H1 (cell line): ENCODE measurements around the gene FBXL5. TPM values are rescaled to one million over a fixed set of nuclear protein-coding genes. Genes with fewer than 3 reads are reported as not detected.

Experiments used
- CTCF ChIA-PET: fragments of 300-600 bp; sonication (Branson Sonifier 250); formaldehyde crosslinking; loops from one replicate; lab custom pipeline; 2021; ENCODE audit not compliant: partially characterized antibody; lab: Charles Lee
- POLR2A ChIA-PET: fragments of 300-600 bp; sonication (Branson Sonifier 250); formaldehyde crosslinking; loops from one replicate; lab custom pipeline; 2021; ENCODE audit warnings: inconsistent platforms; ENCODE audit not compliant: partially characterized antibody; lab: Charles Lee
- DNase-seq, 2 experiments: peaks; one replicate each; pipeline versions ENCODE4 v3.0.0 to v3.0.0-alpha.2; 2010 to 2022; ENCODE audit warnings: low spot score in 2 of 2, low read depth in 1 of 2, mixed read lengths in 1 of 2
- FAIRE-seq: peaks from 2 replicates; lab custom pipeline; 2011; peaks lifted over from hg19 to GRCh38; lab: Jason Lieb, UNC
- H2AFZ ChIP-seq: 2 replicates; pipeline ENCODE4 v1.8.1; 2012; ENCODE audit warnings: low read length, inconsistent platforms
- H2AK5ac ChIP-seq: 2 replicates; pipeline ENCODE4 v1.6.1; 2013; ENCODE audit warnings: low read depth, low read length
- H2BK120ac ChIP-seq: replicated peaks from 2 replicates; pipeline ENCODE3; 2013; ENCODE audit warnings: low read depth, low read length, inconsistent platforms
- H2BK12ac ChIP-seq: 2 replicates; pipeline ENCODE4 v1.6.1; 2013; ENCODE audit warnings: low read depth, low read length
- H2BK15ac ChIP-seq: 2 replicates; pipeline ENCODE4 v1.6.1; 2013; ENCODE audit warnings: low read length
- H2BK20ac ChIP-seq: 2 replicates; pipeline ENCODE4 v1.6.1; 2013; ENCODE audit warnings: low read length
- H2BK5ac ChIP-seq: 2 replicates; pipeline ENCODE4 v1.6.1; 2013; ENCODE audit warnings: low read depth, low read length
- H3K14ac ChIP-seq: 2 replicates; pipeline ENCODE4 v1.6.1; 2013; ENCODE audit warnings: inconsistent platforms; ENCODE audit not compliant: insufficient read length
- H3K18ac ChIP-seq: 2 replicates; pipeline ENCODE4 v1.6.1; 2013; ENCODE audit warnings: low read length; ENCODE audit errors: extremely low read depth
- H3K23ac ChIP-seq: 2 replicates; pipeline ENCODE4 v1.6.1; 2013; ENCODE audit warnings: inconsistent platforms; ENCODE audit not compliant: insufficient read length
- H3K23me2 ChIP-seq: 2 replicates; pipeline ENCODE4 v1.6.1; 2013; ENCODE audit warnings: low read depth, low read length
- H3K27ac ChIP-seq: 2 replicates; pipeline ENCODE4 v1.6.1; 2011; ENCODE audit warnings: low read depth, low read length, inconsistent platforms
- H3K27me3 ChIP-seq, 4 experiments: replicated peaks in 1 of 4; 1 replicate in 1 of 4; 2 replicates in 3 of 4; pipeline versions ENCODE4 v1.6.1 to v1.8.1; 2011 to 2013; ENCODE audit warnings: low read length in 3 of 4, mild to moderate bottlenecking in 3 of 4, inconsistent platforms in 2 of 4, mixed read lengths in 2 of 4, moderate library complexity in 1 of 4; ENCODE audit not compliant: control insufficient read depth in 3 of 4, insufficient read depth in 3 of 4; ENCODE audit errors: extremely low read depth in 1 of 4
- H3K36me3 ChIP-seq, 4 experiments: 2 replicates each; pipeline versions ENCODE4 v1.6.1 to v1.8.1; 2011 to 2013; ENCODE audit warnings: mild to moderate bottlenecking in 4 of 4, low read length in 3 of 4, moderate library complexity in 2 of 4, control low read depth in 1 of 4, inconsistent platforms in 1 of 4; ENCODE audit not compliant: insufficient read depth in 4 of 4, control insufficient read depth in 2 of 4
- H3K4ac ChIP-seq: replicated peaks from 2 replicates; pipeline ENCODE3; 2013; ENCODE audit warnings: low read length, low read depth, mixed read lengths, inconsistent platforms; ENCODE audit not compliant: insufficient read length
- H3K4me1 ChIP-seq, 4 experiments: replicated peaks in 1 of 4; 1 replicate in 1 of 4; 2 replicates in 3 of 4; pipeline versions ENCODE4 v1.6.1 to v1.8.1; 2011 to 2013; ENCODE audit warnings: low read length in 3 of 4, inconsistent platforms in 2 of 4, mixed read lengths in 1 of 4; ENCODE audit not compliant: insufficient read depth in 4 of 4, control insufficient read depth in 3 of 4
- H3K4me2 ChIP-seq, 2 experiments: 2 replicates each; pipeline versions ENCODE4 v1.6.1 to v1.8.1; 2011 to 2013; ENCODE audit warnings: low read depth in 2 of 2, low read length in 2 of 2, control low read depth in 1 of 2, inconsistent platforms in 1 of 2, mild to moderate bottlenecking in 1 of 2; ENCODE audit not compliant: insufficient read depth in 1 of 2
- H3K4me3 ChIP-seq, 4 experiments: fragments of 200-600, 300-600 bp in 1 of 4; sonication (generic), shearing (Covaris generic), sonication (Bioruptor Twin) in 1 of 4; 2 replicates each; pipeline versions ENCODE4 v1.5.1 to v1.8.1; 2011 to 2016; ENCODE audit warnings: low read length in 4 of 4, low read depth in 3 of 4, control low read depth in 2 of 4, inconsistent platforms in 2 of 4, mild to moderate bottlenecking in 2 of 4, mixed read lengths in 1 of 4, moderate library complexity in 1 of 4; ENCODE audit not compliant: insufficient read depth in 2 of 4; ENCODE audit errors: extremely low read depth in 1 of 4
- H3K56ac ChIP-seq: replicated peaks from 2 replicates; pipeline ENCODE3; 2013; ENCODE audit warnings: low read depth, mild to moderate bottlenecking, mixed read lengths, low read length, inconsistent platforms; ENCODE audit not compliant: insufficient read length
- H3K79me1 ChIP-seq: 2 replicates; pipeline ENCODE4 v1.6.1; 2013; ENCODE audit warnings: low read depth, low read length, control low read depth
- H3K79me2 ChIP-seq, 2 experiments: 2 replicates each; pipeline versions ENCODE4 v1.6.1 to v1.8.1; 2012 to 2013; ENCODE audit warnings: low read length in 2 of 2, mild to moderate bottlenecking in 2 of 2, inconsistent platforms in 1 of 2; ENCODE audit not compliant: insufficient read depth in 2 of 2, control insufficient read depth in 1 of 2
- H3K9ac ChIP-seq, 4 experiments: replicated peaks in 1 of 4; 1 replicate in 1 of 4; 2 replicates in 3 of 4; pipeline versions ENCODE4 v1.6.1 to v1.8.1; 2011 to 2013; ENCODE audit warnings: low read depth in 3 of 4, low read length in 3 of 4, control low read depth in 2 of 4, mild to moderate bottlenecking in 2 of 4, moderate library complexity in 2 of 4, inconsistent platforms in 1 of 4; ENCODE audit errors: extremely low read depth in 1 of 4
- H3K9me3 ChIP-seq, 2 experiments: 2 replicates each; pipeline versions ENCODE4 v1.6.1 to v1.8.1; 2012 to 2013; ENCODE audit warnings: mild to moderate bottlenecking in 2 of 2, moderate library complexity in 2 of 2, control low read depth in 1 of 2, inconsistent platforms in 1 of 2, low read depth in 1 of 2, low read length in 1 of 2, mixed read lengths in 1 of 2; ENCODE audit not compliant: insufficient read depth in 2 of 2
- H4K20me1 ChIP-seq, 2 experiments: replicated peaks in 1 of 2; 2 replicates each; pipeline versions ENCODE3 to v1.8.1; 2011 to 2013; ENCODE audit warnings: inconsistent platforms in 2 of 2, low read length in 2 of 2, mild to moderate bottlenecking in 1 of 2; ENCODE audit not compliant: insufficient read depth in 2 of 2, control insufficient read depth in 1 of 2
- H4K5ac ChIP-seq: 2 replicates; pipeline ENCODE4 v1.6.1; 2013; ENCODE audit warnings: low read length, low read depth, mixed read lengths, inconsistent platforms; ENCODE audit not compliant: insufficient read length
- H4K8ac ChIP-seq: 2 replicates; pipeline ENCODE4 v1.8.0; 2013; ENCODE audit warnings: mild to moderate bottlenecking, moderate library complexity, low read length, inconsistent platforms; ENCODE audit not compliant: insufficient read depth; ENCODE audit errors: extremely low read depth
- H4K91ac ChIP-seq: replicated peaks from 2 replicates; pipeline ENCODE3; 2013; ENCODE audit warnings: low read length, mixed read lengths, inconsistent platforms; ENCODE audit not compliant: insufficient read length
- CBX5 ChIP-seq: fragments of 300-800, 300-1000 bp; sonication (generic); IDR thresholded peaks from 2 replicates; pipeline ENCODE4 v1.7.1; 2016; ENCODE audit warnings: antibody characterized with exemption, low read length, low read depth
- CHD1 ChIP-seq: IDR thresholded peaks from 2 replicates; pipeline ENCODE4 v1.6.1; 2012; ENCODE audit warnings: low read depth, low read length, improper control_type of control experiment
- HDAC6 ChIP-seq: IDR thresholded peaks from one replicate; pipeline ENCODE4 v1.7.1; 2012; ENCODE audit warnings: low read depth, mild to moderate bottlenecking, inconsistent platforms, low read length, moderate library complexity
- POLR2A ChIP-seq, 2 experiments: IDR thresholded peaks; 1 replicate in 1 of 2; 2 replicates in 1 of 2; pipeline ENCODE4 v1.6.1; 2011; ENCODE audit warnings: low read depth in 2 of 2, low read length in 2 of 2, mild to moderate bottlenecking in 2 of 2; ENCODE audit errors: control extremely low read depth in 1 of 2
- SAP30 ChIP-seq: fragments of 300-600 bp; sonication (generic); IDR thresholded peaks from 2 replicates; pipeline ENCODE4 v1.7.1; 2012; ENCODE audit warnings: low read length, moderate library complexity, mild to moderate bottlenecking, inconsistent platforms; ENCODE audit not compliant: insufficient read depth, insufficient replicate concordance
- SIRT6 ChIP-seq: IDR thresholded peaks from one replicate; pipeline ENCODE4 v1.7.1; 2012; ENCODE audit warnings: low read length, inconsistent platforms
- TBP ChIP-seq: IDR thresholded peaks from 2 replicates; pipeline ENCODE4 v1.6.1; 2011; ENCODE audit warnings: low read depth, low read length, improper control_type of control experiment
- TEAD4 ChIP-seq: IDR thresholded peaks from 2 replicates; pipeline ENCODE4 v1.6.1; 2012; ENCODE audit warnings: low read depth, low read length, inconsistent platforms, mixed read lengths
- WGBS, 2 experiments: shearing (Covaris generic) in 1 of 2; methylation state at CpG; one replicate each; pipeline versions ENCODE4 v1.1.6 to v1.1.7; 2013 to 2015; ENCODE audit warnings: low lambda C conversion rate in 2 of 2, mixed read lengths in 2 of 2, inconsistent platforms in 1 of 2, low coverage in 1 of 2, missing lambda C conversion rate in 1 of 2; ENCODE audit not compliant: insufficient replicate concordance in 2 of 2, insufficient coverage in 1 of 2, insufficient read length in 1 of 2; ENCODE audit errors: extremely low coverage in 1 of 2, missing lambda C conversion rate in 1 of 2; 5-methylcytosine and 5-hydroxymethylcytosine counted together
- polyA plus RNA-seq, 7 experiments: library from polyadenylated mRNA; depleted of rRNA in 3 of 7; stranded (reverse) in 5 of 7; unstranded in 2 of 7; fragments of >200 nt in 5 of 7; fragments of 200-250 nt in 2 of 7; gene quantifications; 1 replicate in 5 of 7; 2 replicates in 1 of 7; 4 replicates in 1 of 7; pipeline versions ENCODE4 v1.2.1 to v1.2.3, GENCODE V29; 2011 to 2013; ENCODE audit warnings: missing spikeins in 2 of 7, mixed read lengths in 2 of 7
- total RNA-seq: library from RNA; stranded (reverse); fragmentation: NEBNext Ultra II Directional; extraction: Animal tissue kit (Norgen Biotek cat#: 25700); gene quantifications from 2 replicates; pipeline ENCODE4 v1.2.1, GENCODE V29; 2021
- TF ChIP-seq, protein P1 (sequence below): IDR thresholded peaks from 2 replicates; pipeline ENCODE4 v1.6.1; 2011; ENCODE audit warnings: low read length, improper control_type of control experiment
- TF ChIP-seq, protein P2 (sequence below): IDR thresholded peaks from 2 replicates; pipeline ENCODE4 v1.6.1; 2012; ENCODE audit warnings: low read length, inconsistent platforms

FBXL5 gene
- total and polyA plus RNA-seq, 2 of the 8 experiments (the other 6 are each of a cell fraction or from before 2014, with no cell fraction given) = 34.6 to 62.7 TPM

DNA sequence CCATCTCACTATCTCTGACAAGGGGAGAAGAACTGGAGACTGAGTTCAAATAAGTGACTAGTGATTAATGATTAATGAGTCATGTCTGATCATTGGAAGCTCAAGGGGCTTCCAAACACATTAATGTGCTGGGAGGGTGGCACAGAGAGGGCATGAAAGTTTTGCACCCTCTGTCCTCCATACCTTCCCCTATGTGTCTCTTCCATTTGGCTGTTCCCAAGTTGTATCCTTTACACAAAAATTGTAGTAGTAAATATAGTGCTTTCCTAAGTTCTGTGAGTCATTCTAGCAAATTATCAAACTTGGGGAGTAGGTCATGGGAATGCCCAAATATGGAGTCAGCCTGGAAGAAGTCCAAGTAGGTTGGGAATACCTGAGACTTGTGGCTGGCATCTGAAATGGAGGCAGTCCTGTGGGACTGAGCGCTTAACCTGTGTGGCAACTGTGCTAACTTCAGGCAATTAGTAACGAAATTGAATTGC, 22.4 kb upstream of the FBXL5 start:
- Histone ChIP-seq H3K18ac (no peak overlapping the region), H2BK5ac (no peak overlapping the region), H3K79me2 (peaks cover 3 to 84% of the 10 kb centered on the region in 2 experiments; a peak in 3 of 4 replicates), H2BK12ac (no peak overlapping the region), H3K27me3 (no peaks in the 10 kb centered on the region), H2AK5ac (peak overlapping the region; percentile 17; the same call in 1 of the 2 replicates), H4K20me1 (peaks cover 0 to 3% of the 10 kb centered on the region in 2 experiments), H3K56ac (no peak overlapping the region), H3K4ac (no peak overlapping the region), H3K9me3 (no peaks in the 10 kb centered on the region), H3K9ac (no peak overlapping the region), H2BK120ac (no peak overlapping the region), H3K4me1 (peaks cover 0 to 6% (median 2%) of the 10 kb centered on the region in 4 experiments; a peak in 3 of 7 replicates), H3K27ac (no peak overlapping the region), H4K8ac (no peak overlapping the region), H3K4me3 (0 out of 8 replicates have a peak overlapping the region, but pooled peaks of 1 of the 4 experiments have one; percentile 14), H2BK20ac (no peak overlapping the region), H4K5ac (no peak overlapping the region), H2AFZ (no peak overlapping the region), H3K23ac (no peak overlapping the region), H3K23me2 (peaks cover 3% of the 10 kb centered on the region), H3K14ac (no peak overlapping the region), H4K91ac (no peak overlapping the region), H3K4me2 (peak overlapping the region in 1 of 2 experiments; percentile 34; a peak in 2 of 4 replicates), H3K79me1 (no peaks in the 10 kb centered on the region), H2BK15ac (no peak overlapping the region), H3K36me3 (no peaks in the 10 kb centered on the region; a peak in 1 of 8 replicates)
- FAIRE-seq (no peak), DNase-seq (no peak)
- 88% methylated on average over 2 of the region's 2 CpGs; no CpG with 5 or more reads in 1 of the 2 experiments for WGBS, 2 experiments
- POLR2A ChIA-PET = interaction anchor here (1.0 to 4.8 kb wide), 4 partner anchors 13 to 44 kb away, joined by 3 to 26 read pairs (median 6); partner anchors contain the start of gene FBXL5
- CTCF ChIA-PET = interaction anchor here (0.6 to 2.7 kb wide), 2 partner anchors 11 to 49 kb away, joined by 3 to 8 read pairs; no protein-coding TSS in a partner anchor
- TF ChIP-seq, protein P1, sequence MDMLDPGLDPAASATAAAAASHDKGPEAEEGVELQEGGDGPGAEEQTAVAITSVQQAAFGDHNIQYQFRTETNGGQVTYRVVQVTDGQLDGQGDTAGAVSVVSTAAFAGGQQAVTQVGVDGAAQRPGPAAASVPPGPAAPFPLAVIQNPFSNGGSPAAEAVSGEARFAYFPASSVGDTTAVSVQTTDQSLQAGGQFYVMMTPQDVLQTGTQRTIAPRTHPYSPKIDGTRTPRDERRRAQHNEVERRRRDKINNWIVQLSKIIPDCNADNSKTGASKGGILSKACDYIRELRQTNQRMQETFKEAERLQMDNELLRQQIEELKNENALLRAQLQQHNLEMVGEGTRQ = no peak
- TF ChIP-seq HDAC6 = no peak
- no peak for TF ChIP-seq CHD1
- TF ChIP-seq CBX5 = no peak
- TF ChIP-seq SIRT6 = no peak
- peak in 1 of 2 experiments; percentile 22; a peak in 1 of 3 replicates for TF ChIP-seq POLR2A (IDR thresholded peaks at IDR 0.05; ENCODE audit: control extremely low read depth in 1 of 2, low read depth in 2 of 2, low read length in 2 of 2)
- TF ChIP-seq, protein P2, sequence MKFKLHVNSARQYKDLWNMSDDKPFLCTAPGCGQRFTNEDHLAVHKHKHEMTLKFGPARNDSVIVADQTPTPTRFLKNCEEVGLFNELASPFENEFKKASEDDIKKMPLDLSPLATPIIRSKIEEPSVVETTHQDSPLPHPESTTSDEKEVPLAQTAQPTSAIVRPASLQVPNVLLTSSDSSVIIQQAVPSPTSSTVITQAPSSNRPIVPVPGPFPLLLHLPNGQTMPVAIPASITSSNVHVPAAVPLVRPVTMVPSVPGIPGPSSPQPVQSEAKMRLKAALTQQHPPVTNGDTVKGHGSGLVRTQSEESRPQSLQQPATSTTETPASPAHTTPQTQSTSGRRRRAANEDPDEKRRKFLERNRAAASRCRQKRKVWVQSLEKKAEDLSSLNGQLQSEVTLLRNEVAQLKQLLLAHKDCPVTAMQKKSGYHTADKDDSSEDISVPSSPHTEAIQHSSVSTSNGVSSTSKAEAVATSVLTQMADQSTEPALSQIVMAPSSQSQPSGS = no peak
- TF ChIP-seq TEAD4 = 0 out of 2 replicates have a peak, but pooled peaks have one; percentile 24
- TF ChIP-seq TBP = no peak
- TF ChIP-seq SAP30 = no peak
